ENCODE measurements around the gene RAD51B. TPM values are rescaled to one million over a fixed set of nuclear protein-coding genes. Genes with fewer than 3 reads are reported as not detected.

RAD51B gene
- total RNA-seq, 5 donors from 2014 or later (not counting 1 experiment from before 2014, with no cell fraction given), result 25.4 to 47.9 (median 30.0) TPM

DNA sequence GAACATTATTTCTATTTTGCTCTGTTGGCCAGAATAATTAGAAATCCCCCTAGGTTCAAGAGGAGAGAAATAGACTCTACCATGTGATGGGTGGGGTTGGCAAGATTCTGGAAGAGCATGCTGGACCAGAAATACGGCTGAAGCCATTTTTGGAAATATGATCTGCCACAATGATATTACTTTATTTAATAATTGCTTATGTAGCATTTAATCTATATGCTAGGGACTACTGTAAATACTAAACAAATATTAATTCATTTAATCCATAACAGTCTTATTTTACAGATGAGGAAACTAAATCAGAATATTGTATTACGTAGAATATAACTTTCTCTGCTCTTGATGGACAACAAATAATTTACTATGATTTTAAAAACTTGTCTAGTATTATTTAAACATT is 193.7 kb downstream of the RAD51B start:
- no peak for ATAC-seq (replicated peaks in 1 of 4)
- H3K27me3 ChIP-seq (replicated peaks in 1 of 2; ENCODE audit: control insufficient read depth in 2 of 2, extremely low read depth in 1 of 2, insufficient read depth in 2 of 2, low read length in 1 of 2), result no peaks in the 10 kb centered on the region
- H3K9me3 ChIP-seq, result no peaks in the 10 kb centered on the region
- ChIA-PET POLR2A (no interaction called here), CTCF (no interaction called here)
- H3K4me1 Mint-ChIP-seq, result no peaks in the 10 kb centered on the region
- no peak overlapping the region for H3K4me3 ChIP-seq (ENCODE audit: control insufficient read depth in 1 of 2, extremely low read depth in 1 of 2, low read length in 1 of 2)
- peaks cover 4% of the 10 kb centered on the region for H3K36me3 Mint-ChIP-seq
- H3K27ac ChIP-seq (ENCODE audit: low read length), result no peak overlapping the region
- no peak for DNase-seq
- no CpG with 5 or more reads among the region's 2 CpGs for WGBS (ENCODE audit: insufficient coverage)
- H3K4me3 Mint-ChIP-seq, result no peak overlapping the region
- H3K27me3 Mint-ChIP-seq, result no peaks in the 10 kb centered on the region
- no peak overlapping the region for H3K27ac Mint-ChIP-seq
- no peaks in the 10 kb centered on the region for H3K4me1 ChIP-seq (ENCODE audit: control insufficient read depth in 1 of 2, extremely low read depth in 1 of 2, insufficient read depth in 2 of 2, low read length in 2 of 2)
- no peaks in the 10 kb centered on the region for H3K36me3 ChIP-seq (ENCODE audit: control insufficient read depth in 2 of 2, extremely low read depth in 1 of 2, insufficient read depth in 1 of 2, low read length in 1 of 2)
- peaks cover 0 to 5% (median 0%) of the 10 kb centered on the region in 3 donors for H3K9me3 Mint-ChIP-seq

DNA sequence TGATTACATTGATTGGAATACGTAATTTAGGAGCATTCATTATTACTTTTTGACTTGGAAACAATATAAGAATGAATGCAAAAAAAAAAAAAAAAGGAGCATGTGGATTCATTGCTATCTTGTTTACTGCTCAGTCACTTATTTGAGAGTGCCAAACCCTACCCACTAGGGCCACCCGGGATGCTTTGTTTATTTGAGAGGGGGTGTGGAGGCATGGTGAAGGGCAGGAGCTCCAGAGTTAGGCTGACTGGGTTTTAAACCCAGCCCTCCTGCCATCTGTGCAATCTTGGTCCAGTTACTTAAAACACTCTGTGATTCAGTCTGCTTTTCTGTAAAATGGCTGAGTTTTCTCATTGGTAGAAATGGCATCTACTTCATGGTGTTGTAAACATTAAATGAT is 195.2 kb downstream of the RAD51B start:
- no peaks in the 10 kb centered on the region for H3K27me3 ChIP-seq (replicated peaks in 1 of 2; ENCODE audit: control insufficient read depth in 2 of 2, extremely low read depth in 1 of 2, insufficient read depth in 2 of 2, low read length in 1 of 2)
- CTCF ChIA-PET, result no interaction called here
- Mint-ChIP-seq H3K4me1 (no peaks in the 10 kb centered on the region), H3K27me3 (no peaks in the 10 kb centered on the region), H3K9me3 (peaks cover 0 to 5% (median 0%) of the 10 kb centered on the region in 3 donors), H3K4me3 (no peak overlapping the region), H3K27ac (no peak overlapping the region), H3K36me3 (peaks cover 4% of the 10 kb centered on the region)
- POLR2A ChIA-PET, result no interaction called here
- no peak overlapping the region for H3K4me3 ChIP-seq (ENCODE audit: control insufficient read depth in 1 of 2, extremely low read depth in 1 of 2, low read length in 1 of 2)
- H3K4me1 ChIP-seq (ENCODE audit: control insufficient read depth in 1 of 2, extremely low read depth in 1 of 2, insufficient read depth in 2 of 2, low read length in 2 of 2), result no peaks in the 10 kb centered on the region
- no peaks in the 10 kb centered on the region for H3K36me3 ChIP-seq (ENCODE audit: control insufficient read depth in 2 of 2, extremely low read depth in 1 of 2, insufficient read depth in 1 of 2, low read length in 1 of 2)
- H3K27ac ChIP-seq (ENCODE audit: low read length), result no peak overlapping the region
- ATAC-seq (replicated peaks in 1 of 4) (no peak), DNase-seq (no peak)
- H3K9me3 ChIP-seq, result no peaks in the 10 kb centered on the region
- no CpG with 5 or more reads among the region's 2 CpGs for WGBS (ENCODE audit: insufficient coverage)

DNA sequence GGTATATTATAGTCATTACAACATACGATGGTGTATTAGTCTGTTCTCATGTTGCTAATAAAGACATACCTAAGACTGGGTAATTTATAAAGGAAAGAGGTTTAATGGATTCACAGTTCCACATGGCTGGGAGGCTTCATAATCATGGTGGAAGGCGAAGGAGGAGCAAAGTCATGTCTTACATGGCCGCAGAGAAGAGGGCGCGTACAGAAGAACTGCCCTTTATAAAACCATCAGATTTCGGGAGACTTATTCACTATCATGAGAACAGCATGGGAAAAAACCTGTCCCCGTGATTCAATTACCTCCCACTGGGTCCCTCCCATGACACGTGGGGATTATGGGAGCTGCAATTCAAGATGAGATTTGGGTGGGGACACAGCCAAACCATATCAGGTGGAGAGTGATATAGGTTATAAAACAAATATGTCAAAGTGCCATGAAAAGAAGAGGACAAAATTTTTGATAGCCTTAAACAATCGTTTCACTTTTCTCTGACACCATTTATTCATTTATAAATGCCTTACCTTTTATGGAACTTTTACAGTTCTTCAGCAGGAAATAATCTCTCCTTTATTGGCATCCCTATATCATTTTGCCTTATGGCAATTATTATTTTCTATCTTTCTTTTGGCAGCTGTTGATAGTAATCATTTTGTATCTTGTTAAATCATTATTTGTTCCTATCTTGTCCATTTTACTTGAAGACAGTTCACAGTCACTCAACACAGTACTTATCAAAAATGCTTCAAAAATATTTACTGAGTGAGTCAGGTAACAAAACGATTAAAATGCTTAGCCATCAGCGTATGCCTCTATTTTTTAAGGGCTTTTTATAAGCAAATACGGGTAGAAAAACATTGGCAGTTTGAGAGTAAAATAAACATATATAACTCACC is 196.0 kb downstream of the RAD51B start:
- no peak overlapping the region for H3K27ac ChIP-seq (ENCODE audit: low read length)
- H3K4me3 Mint-ChIP-seq, result no peak overlapping the region
- no peaks in the 10 kb centered on the region for H3K27me3 Mint-ChIP-seq
- H3K27ac Mint-ChIP-seq, result no peak overlapping the region
- no peaks in the 10 kb centered on the region for H3K4me1 ChIP-seq (ENCODE audit: control insufficient read depth in 1 of 2, extremely low read depth in 1 of 2, insufficient read depth in 2 of 2, low read length in 2 of 2)
- WGBS (ENCODE audit: insufficient coverage), result 95% methylated on average over 3 of the region's 12 CpGs
- no peaks in the 10 kb centered on the region for H3K36me3 ChIP-seq (ENCODE audit: control insufficient read depth in 2 of 2, extremely low read depth in 1 of 2, insufficient read depth in 1 of 2, low read length in 1 of 2)
- no peaks in the 10 kb centered on the region for H3K9me3 ChIP-seq
- no peaks in the 10 kb centered on the region for H3K4me1 Mint-ChIP-seq
- H3K36me3 Mint-ChIP-seq, result peaks cover 4% of the 10 kb centered on the region
- ChIA-PET POLR2A (no interaction called here), CTCF (no interaction called here)
- peaks cover 0 to 5% (median 0%) of the 10 kb centered on the region in 3 donors for H3K9me3 Mint-ChIP-seq
- ATAC-seq (replicated peaks in 1 of 4) (no peak), DNase-seq (no peak)
- H3K4me3 ChIP-seq (ENCODE audit: control insufficient read depth in 1 of 2, extremely low read depth in 1 of 2, low read length in 1 of 2), result no peak overlapping the region
- H3K27me3 ChIP-seq (replicated peaks in 1 of 2; ENCODE audit: control insufficient read depth in 2 of 2, extremely low read depth in 1 of 2, insufficient read depth in 2 of 2, low read length in 1 of 2), result no peaks in the 10 kb centered on the region

DNA sequence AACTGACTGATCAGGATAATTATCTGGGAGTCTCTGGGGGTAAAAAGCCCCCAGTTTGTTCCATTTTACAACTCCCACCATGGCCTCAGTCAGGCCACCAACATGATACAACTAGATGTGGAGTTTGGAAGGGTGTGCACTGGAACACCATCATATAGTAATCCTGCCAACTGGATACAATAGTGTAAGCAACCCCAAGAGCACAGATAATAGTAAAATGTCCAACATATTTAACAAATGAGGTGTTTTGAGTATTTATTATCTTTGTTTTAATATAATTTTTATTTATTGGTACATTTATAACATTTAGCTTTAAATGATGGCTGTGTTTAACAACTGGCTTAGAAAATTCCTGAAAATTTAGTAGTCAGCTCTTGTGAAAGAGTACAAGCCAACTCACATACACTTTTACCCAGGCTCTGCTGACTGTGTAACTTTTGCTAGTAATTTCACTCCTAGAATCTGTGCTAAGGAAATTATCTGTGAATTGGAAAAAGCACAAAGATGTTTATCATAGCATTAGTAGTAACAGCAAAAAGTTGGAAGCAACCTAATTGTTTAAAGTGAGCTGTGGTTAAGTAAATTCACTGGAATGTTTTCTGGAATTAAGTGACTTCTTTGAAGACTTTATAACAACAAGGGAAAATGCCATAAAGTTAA is 196.8 kb downstream of the RAD51B start:
- CTCF ChIA-PET, result no interaction called here
- Mint-ChIP-seq H3K36me3 (peaks cover 4% of the 10 kb centered on the region), H3K9me3 (peaks cover 0 to 5% (median 0%) of the 10 kb centered on the region in 3 donors), H3K4me3 (no peak overlapping the region), H3K27ac (no peak overlapping the region), H3K27me3 (no peaks in the 10 kb centered on the region), H3K4me1 (no peaks in the 10 kb centered on the region)
- Histone ChIP-seq H3K36me3 (ENCODE audit: control insufficient read depth in 2 of 2, extremely low read depth in 1 of 2, insufficient read depth in 1 of 2, low read length in 1 of 2) (no peaks in the 10 kb centered on the region), H3K27ac (ENCODE audit: low read length) (no peak overlapping the region), H3K4me1 (ENCODE audit: control insufficient read depth in 1 of 2, extremely low read depth in 1 of 2, insufficient read depth in 2 of 2, low read length in 2 of 2) (no peaks in the 10 kb centered on the region), H3K9me3 (no peaks in the 10 kb centered on the region), H3K4me3 (ENCODE audit: control insufficient read depth in 1 of 2, extremely low read depth in 1 of 2, low read length in 1 of 2) (no peak overlapping the region), H3K27me3 (replicated peaks in 1 of 2; ENCODE audit: control insufficient read depth in 2 of 2, extremely low read depth in 1 of 2, insufficient read depth in 2 of 2, low read length in 1 of 2) (no peaks in the 10 kb centered on the region)
- POLR2A ChIA-PET, result no interaction called here
- ATAC-seq (replicated peaks in 1 of 4) (no peak), DNase-seq (no peak)

DNA sequence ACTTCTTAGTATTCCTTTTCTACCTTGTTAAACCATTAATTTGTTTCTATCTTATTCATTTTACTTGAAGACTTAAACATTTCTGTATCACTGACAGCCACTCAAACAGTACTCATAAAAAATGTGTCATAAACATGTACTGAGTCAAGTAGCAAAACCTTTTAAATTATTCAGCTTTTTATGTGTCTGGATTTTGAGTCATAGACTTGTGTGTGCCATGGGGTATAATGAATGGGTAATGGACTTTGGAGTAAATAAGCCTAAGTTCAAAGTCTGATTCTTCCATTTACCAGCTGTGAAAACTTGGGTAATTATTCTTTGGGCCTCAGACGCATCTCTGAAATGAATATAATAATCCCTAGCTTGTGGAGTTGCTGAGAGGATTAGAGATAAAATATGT is 199.0 kb downstream of the RAD51B start:
- no peak overlapping the region for H3K4me3 ChIP-seq (ENCODE audit: control insufficient read depth in 1 of 2, extremely low read depth in 1 of 2, low read length in 1 of 2)
- no peaks in the 10 kb centered on the region for H3K4me1 ChIP-seq (ENCODE audit: control insufficient read depth in 1 of 2, extremely low read depth in 1 of 2, insufficient read depth in 2 of 2, low read length in 2 of 2)
- peaks cover 12 to 16% (median 16%) of the 10 kb centered on the region in 3 donors for H3K9me3 Mint-ChIP-seq
- ChIA-PET CTCF (no interaction called here), POLR2A (no interaction called here)
- DNase-seq (no peak), ATAC-seq (replicated peaks in 1 of 4) (no peak)
- WGBS (ENCODE audit: insufficient coverage), result no CpG with 5 or more reads among the region's 1 CpG
- no peak overlapping the region for H3K27ac Mint-ChIP-seq
- peaks cover 20% of the 10 kb centered on the region for H3K36me3 Mint-ChIP-seq
- no peak overlapping the region for H3K4me3 Mint-ChIP-seq
- no peaks in the 10 kb centered on the region for H3K4me1 Mint-ChIP-seq
- no peaks in the 10 kb centered on the region for H3K27me3 ChIP-seq (replicated peaks in 1 of 2; ENCODE audit: control insufficient read depth in 2 of 2, extremely low read depth in 1 of 2, insufficient read depth in 2 of 2, low read length in 1 of 2)
- no peaks in the 10 kb centered on the region for H3K27me3 Mint-ChIP-seq
- H3K36me3 ChIP-seq (ENCODE audit: control insufficient read depth in 2 of 2, extremely low read depth in 1 of 2, insufficient read depth in 1 of 2, low read length in 1 of 2), result no peaks in the 10 kb centered on the region
- H3K9me3 ChIP-seq, result peaks cover 2% of the 10 kb centered on the region
- no peak overlapping the region for H3K27ac ChIP-seq (ENCODE audit: low read length)

DNA sequence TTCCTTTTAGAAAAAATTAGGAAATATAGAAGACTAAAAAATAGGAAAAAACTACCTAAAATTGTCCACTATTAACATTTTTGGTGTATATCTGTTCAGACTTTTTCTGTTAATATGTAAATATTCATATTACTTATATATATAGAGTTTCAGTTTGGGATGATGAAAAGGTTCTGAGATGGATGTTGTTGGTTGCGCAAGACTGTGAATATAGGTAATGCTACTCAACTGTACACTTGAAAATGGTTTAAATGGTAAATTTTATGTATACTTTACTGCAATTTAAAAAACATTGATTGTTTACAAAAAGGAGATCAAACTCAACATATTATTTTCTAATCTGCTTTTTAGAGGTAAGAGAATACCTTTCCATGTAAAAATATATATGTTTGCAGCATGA is 200.9 kb downstream of the RAD51B start:
- DNase-seq, result no peak
- H3K4me3 ChIP-seq (ENCODE audit: control insufficient read depth in 1 of 2, extremely low read depth in 1 of 2, low read length in 1 of 2), result no peak overlapping the region
- no peak for ATAC-seq (replicated peaks in 1 of 4)
- Mint-ChIP-seq H3K36me3 (peaks cover 20% of the 10 kb centered on the region), H3K4me1 (peaks cover 0 to 2% (median 0%) of the 10 kb centered on the region in 3 donors), H3K27me3 (no peaks in the 10 kb centered on the region), H3K9me3 (peaks cover 13 to 20% (median 15%) of the 10 kb centered on the region in 3 donors), H3K27ac (no peak overlapping the region), H3K4me3 (no peak overlapping the region)
- no peaks in the 10 kb centered on the region for H3K27me3 ChIP-seq (replicated peaks in 1 of 2; ENCODE audit: control insufficient read depth in 2 of 2, extremely low read depth in 1 of 2, insufficient read depth in 2 of 2, low read length in 1 of 2)
- H3K9me3 ChIP-seq, result peaks cover 2% of the 10 kb centered on the region
- no CpG with 5 or more reads among the region's 1 CpG for WGBS (ENCODE audit: insufficient coverage)
- ChIA-PET POLR2A (no interaction called here), CTCF (no interaction called here)
- no peak overlapping the region for H3K27ac ChIP-seq (ENCODE audit: low read length)
- H3K4me1 ChIP-seq (ENCODE audit: control insufficient read depth in 1 of 2, extremely low read depth in 1 of 2, insufficient read depth in 2 of 2, low read length in 2 of 2), result no peaks in the 10 kb centered on the region
- no peaks in the 10 kb centered on the region for H3K36me3 ChIP-seq (ENCODE audit: control insufficient read depth in 2 of 2, extremely low read depth in 1 of 2, insufficient read depth in 1 of 2, low read length in 1 of 2)
